Colonic mucosa (tissue), 4 donors: ENCODE measurements around the gene TMEM132C. TPM values are rescaled to one million over a fixed set of nuclear protein-coding genes. Genes with fewer than 3 reads are reported as not detected.

ENCODE experiments used
- DNase-seq: peaks from one replicate; pipeline ENCODE4 v3.0.0-alpha.2; 2020
- H3K27ac ChIP-seq: fragments of 200-600 bp; one replicate; pipeline ENCODE4 v1.8.0; 2021
- H3K27me3 ChIP-seq: fragments of 200-600 bp; one replicate; pipeline ENCODE4 v1.8.0; 2021
- H3K36me3 ChIP-seq: fragments of 200-600 bp; one replicate; pipeline ENCODE4 v1.8.0; 2021
- H3K4me1 ChIP-seq: fragments of 200-600 bp; one replicate; pipeline ENCODE4 v1.8.0; 2021; ENCODE audit warnings: mild to moderate bottlenecking
- H3K4me3 ChIP-seq: fragments of 200-600 bp; one replicate; pipeline ENCODE4 v1.8.0; 2021
- H3K9ac ChIP-seq, 2 donors: one replicate each; pipeline ENCODE4 v1.7.0; 2013; ENCODE audit warnings: control low read depth in 2 of 2, low read depth in 2 of 2, low read length in 2 of 2
- H3K9me3 ChIP-seq: fragments of 200-600 bp; one replicate; pipeline ENCODE4 v1.8.0; 2021
- CTCF ChIP-seq: fragments of 200-600 bp; IDR thresholded peaks from one replicate; pipeline ENCODE4 v1.8.0; 2022; ENCODE audit warnings: antibody characterized with exemption, mild to moderate bottlenecking
- intact Hi-C: fragments of 100-400 bp; cut with DNase I; formaldehyde crosslinking; loops from one replicate; pipeline ENCODE4 v1.14.1; 2022
- total RNA-seq, 2 donors: library from RNA; stranded (reverse); fragmentation: NEBNext Ultra II Directional in 1 of 2; extraction: Animal tissue kit (Norgen Biotek cat#: 25700) in 1 of 2; gene quantifications; one replicate each; pipeline ENCODE4 v1.2.1, GENCODE V29; 2021
- donor health status: healthy.
- donor health status: DM: no; HTN: no; CAD: no.
- donor health status: DM: no; HTN: no; CAD: no.

Gene TMEM132C
- total RNA-seq, 2 donors from 2014 or later, result 0.25 to 0.42 TPM

GRCh38 chr12:128724468-128725046, 457.6 kb downstream of the TMEM132C start:
- intact Hi-C loops, result no loop called here
- Histone ChIP-seq H3K27me3 (no peaks in the 10 kb centered on the region), H3K27ac (no peak overlapping the region), H3K9me3 (no peaks in the 10 kb centered on the region), H3K4me1 (no peaks in the 10 kb centered on the region), H3K36me3 (no peaks in the 10 kb centered on the region), H3K4me3 (no peak overlapping the region), H3K9ac (no peak overlapping the region)
- no peak for DNase-seq
- TF ChIP-seq CTCF, result no peak

GRCh38 chr12:128726886-128727285, 459.9 kb downstream of the TMEM132C start:
- H3K4me1 ChIP-seq, result no peaks in the 10 kb centered on the region
- H3K4me3 ChIP-seq, result no peak overlapping the region
- no peak for DNase-seq
- intact Hi-C loops, result no loop called here
- H3K9me3 ChIP-seq, result no peaks in the 10 kb centered on the region
- H3K27ac ChIP-seq, result no peak overlapping the region
- no peaks in the 10 kb centered on the region for H3K36me3 ChIP-seq
- no peak overlapping the region for H3K9ac ChIP-seq
- H3K27me3 ChIP-seq, result no peaks in the 10 kb centered on the region
- TF ChIP-seq CTCF, result no peak

- Histone ChIP-seq H3K27ac (no peak overlapping the region), H3K36me3 (no peaks in the 10 kb centered on the region), H3K9me3 (no peaks in the 10 kb centered on the region), H3K4me1 (no peaks in the 10 kb centered on the region), H3K27me3 (no peaks in the 10 kb centered on the region), H3K4me3 (no peak overlapping the region), H3K9ac (no peak overlapping the region)
- no peak for DNase-seq
- no peak for TF ChIP-seq CTCF
- intact Hi-C loops, result no loop called here
Measured at GRCh38 chr12:128727461-128727860, 460.5 kb downstream of the TMEM132C start.

GRCh38 chr12:128727999-128728398, 461.0 kb downstream of the TMEM132C start:
- Histone ChIP-seq H3K4me1 (no peaks in the 10 kb centered on the region), H3K9ac (no peak overlapping the region), H3K27me3 (no peaks in the 10 kb centered on the region), H3K4me3 (no peak overlapping the region), H3K9me3 (no peaks in the 10 kb centered on the region), H3K27ac (no peak overlapping the region), H3K36me3 (no peaks in the 10 kb centered on the region)
- no peak for DNase-seq
- intact Hi-C loops, result no loop called here
- TF ChIP-seq CTCF, result no peak

GRCh38 chr12:128729628-128730121, 462.7 kb downstream of the TMEM132C start:
- no peaks in the 10 kb centered on the region for H3K27me3 ChIP-seq
- no peak for TF ChIP-seq CTCF
- H3K27ac ChIP-seq, result no peak overlapping the region
- no peaks in the 10 kb centered on the region for H3K9me3 ChIP-seq
- no peak overlapping the region for H3K9ac ChIP-seq
- no peak overlapping the region for H3K4me3 ChIP-seq
- no peaks in the 10 kb centered on the region for H3K4me1 ChIP-seq
- H3K36me3 ChIP-seq, result no peaks in the 10 kb centered on the region
- no peak for DNase-seq
- intact Hi-C loops, result no loop called here
